Activated T-cell treated with anti-CD3 and anti-CD28 coated beads, Interleukin-2, amount 50 U/mL, for 24 hours (primary cell): ENCODE results near the gene ETV5.

Experiments used
- DNase-seq: peaks from one replicate; pipeline ENCODE4 v3.0.0-alpha.2; 2020
- H3K27ac Mint-ChIP-seq: 2 replicates; pipeline ENCODE4 v1.8.0; 2020; ENCODE audit warnings: mild to moderate bottlenecking, mixed read lengths
- H3K27me3 Mint-ChIP-seq: 2 replicates; pipeline ENCODE4 v1.8.0; 2020; ENCODE audit warnings: mixed read lengths
- H3K36me3 Mint-ChIP-seq: 2 replicates; pipeline ENCODE4 v1.8.0; 2020; ENCODE audit warnings: low read depth, mixed read lengths
- H3K4me1 Mint-ChIP-seq: 2 replicates; pipeline ENCODE4 v1.8.0; 2020; ENCODE audit warnings: low read depth, mixed read lengths
- H3K4me3 Mint-ChIP-seq: 2 replicates; pipeline ENCODE4 v1.8.0; 2020; ENCODE audit warnings: mild to moderate bottlenecking, moderate library complexity, mixed read lengths
- H3K9me3 Mint-ChIP-seq: 2 replicates; pipeline ENCODE4 v1.8.0; 2020; ENCODE audit warnings: mixed read lengths

Gene ETV5

GRCh38 chr3:186095561-186096081, 13.3 kb downstream of the ETV5 start:
- peaks cover 5% of the 10 kb centered on the region for H3K4me1 Mint-ChIP-seq
- no peaks in the 10 kb centered on the region for H3K9me3 Mint-ChIP-seq
- no peak overlapping the region for H3K27ac Mint-ChIP-seq
- no peaks in the 10 kb centered on the region for H3K36me3 Mint-ChIP-seq
- peaks cover 90% of the 10 kb centered on the region for H3K27me3 Mint-ChIP-seq
- no peak overlapping the region for H3K4me3 Mint-ChIP-seq
- no peak for DNase-seq

GRCh38 chr3:186094696-186095425, 14.0 kb downstream of the ETV5 start:
- DNase-seq, result no peak
- no peak overlapping the region for H3K4me3 Mint-ChIP-seq
- no peaks in the 10 kb centered on the region for H3K9me3 Mint-ChIP-seq
- peaks cover 5% of the 10 kb centered on the region for H3K4me1 Mint-ChIP-seq
- no peaks in the 10 kb centered on the region for H3K36me3 Mint-ChIP-seq
- peaks cover 88% of the 10 kb centered on the region for H3K27me3 Mint-ChIP-seq
- no peak overlapping the region for H3K27ac Mint-ChIP-seq

- Mint-ChIP-seq H3K4me3 (no peak overlapping the region), H3K27me3 (peaks cover 88% of the 10 kb centered on the region), H3K9me3 (no peaks in the 10 kb centered on the region), H3K4me1 (peaks cover 5% of the 10 kb centered on the region), H3K27ac (no peak overlapping the region), H3K36me3 (no peaks in the 10 kb centered on the region)
- no peak for DNase-seq
These were observed 14.6 kb downstream of the ETV5 start for GRCh38 chr3:186094271-186094670.

- Mint-ChIP-seq H3K4me3 (no peak overlapping the region), H3K4me1 (peaks cover 5% of the 10 kb centered on the region), H3K36me3 (no peaks in the 10 kb centered on the region), H3K27ac (no peak overlapping the region), H3K9me3 (no peaks in the 10 kb centered on the region), H3K27me3 (peaks cover 87% of the 10 kb centered on the region)
- no peak for DNase-seq
These were observed 15.5 kb downstream of the ETV5 start for GRCh38 chr3:186093271-186093900.

- Mint-ChIP-seq H3K27me3 (peaks cover 84% of the 10 kb centered on the region), H3K9me3 (no peaks in the 10 kb centered on the region), H3K4me3 (no peak overlapping the region), H3K4me1 (peaks cover 2% of the 10 kb centered on the region), H3K36me3 (no peaks in the 10 kb centered on the region), H3K27ac (no peak overlapping the region)
- no peak for DNase-seq
These were observed 16.4 kb downstream of the ETV5 start for GRCh38 chr3:186092360-186093070.

GRCh38 chr3:186090901-186091300, 18.0 kb downstream of the ETV5 start:
- H3K27me3 Mint-ChIP-seq, result peaks cover 76% of the 10 kb centered on the region
- H3K9me3 Mint-ChIP-seq, result no peaks in the 10 kb centered on the region
- no peak overlapping the region for H3K4me3 Mint-ChIP-seq
- no peaks in the 10 kb centered on the region for H3K36me3 Mint-ChIP-seq
- no peaks in the 10 kb centered on the region for H3K4me1 Mint-ChIP-seq
- H3K27ac Mint-ChIP-seq, result no peak overlapping the region
- DNase-seq, result no peak

GRCh38 chr3:186088335-186088734, 20.6 kb downstream of the ETV5 start:
- peaks cover 58% of the 10 kb centered on the region for H3K27me3 Mint-ChIP-seq
- H3K9me3 Mint-ChIP-seq, result no peaks in the 10 kb centered on the region
- H3K4me3 Mint-ChIP-seq, result no peak overlapping the region
- no peak overlapping the region for H3K27ac Mint-ChIP-seq
- no peak for DNase-seq
- H3K36me3 Mint-ChIP-seq, result no peaks in the 10 kb centered on the region
- no peaks in the 10 kb centered on the region for H3K4me1 Mint-ChIP-seq

GRCh38 chr3:186084264-186084663, 24.6 kb downstream of the ETV5 start:
- Mint-ChIP-seq H3K4me1 (no peaks in the 10 kb centered on the region), H3K9me3 (no peaks in the 10 kb centered on the region), H3K27me3 (peaks cover 58% of the 10 kb centered on the region), H3K27ac (no peak overlapping the region), H3K36me3 (no peaks in the 10 kb centered on the region), H3K4me3 (no peak overlapping the region)
- DNase-seq, result no peak

GRCh38 chr3:186083746-186084145, 25.1 kb downstream of the ETV5 start:
- Mint-ChIP-seq H3K4me1 (no peaks in the 10 kb centered on the region), H3K36me3 (no peaks in the 10 kb centered on the region), H3K9me3 (no peaks in the 10 kb centered on the region), H3K4me3 (no peak overlapping the region), H3K27me3 (peaks cover 54% of the 10 kb centered on the region), H3K27ac (no peak overlapping the region)
- DNase-seq, result no peak

- no peaks in the 10 kb centered on the region for H3K4me1 Mint-ChIP-seq
- DNase-seq, result no peak
- H3K9me3 Mint-ChIP-seq, result no peaks in the 10 kb centered on the region
- no peak overlapping the region for H3K27ac Mint-ChIP-seq
- H3K27me3 Mint-ChIP-seq, result peaks cover 44% of the 10 kb centered on the region
- no peaks in the 10 kb centered on the region for H3K36me3 Mint-ChIP-seq
- no peak overlapping the region for H3K4me3 Mint-ChIP-seq
These were observed 26.7 kb downstream of the ETV5 start for GRCh38 chr3:186082150-186082549.

GRCh38 chr3:186081678-186082077, 27.2 kb downstream of the ETV5 start:
- H3K4me3 Mint-ChIP-seq, result no peak overlapping the region

GRCh38 chr3:186080849-186081438, 27.9 kb downstream of the ETV5 start:
- Mint-ChIP-seq H3K4me1 (no peaks in the 10 kb centered on the region), H3K9me3 (no peaks in the 10 kb centered on the region), H3K27ac (no peak overlapping the region), H3K27me3 (peaks cover 37% of the 10 kb centered on the region), H3K4me3 (no peak overlapping the region), H3K36me3 (no peaks in the 10 kb centered on the region)
- no peak for DNase-seq

More at GRCh38 chr3:186081678-186082077, 27.2 kb downstream of the ETV5 start:
- H3K27me3 Mint-ChIP-seq, result peaks cover 40% of the 10 kb centered on the region
- H3K36me3 Mint-ChIP-seq, result no peaks in the 10 kb centered on the region
- no peak overlapping the region for H3K27ac Mint-ChIP-seq
- H3K9me3 Mint-ChIP-seq, result no peaks in the 10 kb centered on the region
- no peak for DNase-seq
- no peaks in the 10 kb centered on the region for H3K4me1 Mint-ChIP-seq

GRCh38 chr3:186079925-186080324, 29.0 kb downstream of the ETV5 start:
- Mint-ChIP-seq H3K4me3 (no peak overlapping the region), H3K4me1 (no peaks in the 10 kb centered on the region), H3K27me3 (peaks cover 32% of the 10 kb centered on the region), H3K27ac (no peak overlapping the region), H3K9me3 (peaks cover 2% of the 10 kb centered on the region), H3K36me3 (no peaks in the 10 kb centered on the region)
- no peak for DNase-seq

- Mint-ChIP-seq H3K36me3 (no peaks in the 10 kb centered on the region), H3K4me1 (no peaks in the 10 kb centered on the region), H3K27ac (no peak overlapping the region), H3K9me3 (peaks cover 3% of the 10 kb centered on the region), H3K27me3 (peaks cover 28% of the 10 kb centered on the region), H3K4me3 (no peak overlapping the region)
- DNase-seq, result no peak
These were observed 31.4 kb downstream of the ETV5 start for GRCh38 chr3:186077466-186077865.
